ENCODE data around the gene NR4A1. TPM values are rescaled to one million over a fixed set of nuclear protein-coding genes. Genes with fewer than 3 reads are reported as not detected.
A peak's percentile ranks its signal among the peaks of the same experiment; 100 is the strongest.

NR4A1 gene
- total RNA-seq, 6 donors from 2014 or later: 88.3 to 202 (median 156) TPM

- TF ChIP-seq POLR2A (IDR thresholded peaks at IDR 0.05) (no peak), POLR2AphosphoS5 (IDR thresholded peaks at IDR 0.05) (no peak)
- TF ChIP-seq, protein P1, sequence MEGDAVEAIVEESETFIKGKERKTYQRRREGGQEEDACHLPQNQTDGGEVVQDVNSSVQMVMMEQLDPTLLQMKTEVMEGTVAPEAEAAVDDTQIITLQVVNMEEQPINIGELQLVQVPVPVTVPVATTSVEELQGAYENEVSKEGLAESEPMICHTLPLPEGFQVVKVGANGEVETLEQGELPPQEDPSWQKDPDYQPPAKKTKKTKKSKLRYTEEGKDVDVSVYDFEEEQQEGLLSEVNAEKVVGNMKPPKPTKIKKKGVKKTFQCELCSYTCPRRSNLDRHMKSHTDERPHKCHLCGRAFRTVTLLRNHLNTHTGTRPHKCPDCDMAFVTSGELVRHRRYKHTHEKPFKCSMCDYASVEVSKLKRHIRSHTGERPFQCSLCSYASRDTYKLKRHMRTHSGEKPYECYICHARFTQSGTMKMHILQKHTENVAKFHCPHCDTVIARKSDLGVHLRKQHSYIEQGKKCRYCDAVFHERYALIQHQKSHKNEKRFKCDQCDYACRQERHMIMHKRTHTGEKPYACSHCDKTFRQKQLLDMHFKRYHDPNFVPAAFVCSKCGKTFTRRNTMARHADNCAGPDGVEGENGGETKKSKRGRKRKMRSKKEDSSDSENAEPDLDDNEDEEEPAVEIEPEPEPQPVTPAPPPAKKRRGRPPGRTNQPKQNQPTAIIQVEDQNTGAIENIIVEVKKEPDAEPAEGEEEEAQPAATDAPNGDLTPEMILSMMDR (IDR thresholded peaks at IDR 0.05): no peak
- no peak for DNase-seq
- ATAC-seq (ENCODE audit: low FRiP score in 2 of 2): no peak
- WGBS, 2 donors: 89 to 96% methylated on average over 8 of the region's 8 CpGs
- no peaks in the 10 kb centered on the region for H3K9me3 ChIP-seq
- peaks cover 2 to 68% (median 35%) of the 10 kb centered on the region in 4 donors for H3K36me3 ChIP-seq
- peaks cover 0 to 10% (median 4%) of the 10 kb centered on the region in 4 donors for H3K27me3 ChIP-seq
- peak overlapping the region in 1 of 4 donors; percentile 82 for H3K4me3 ChIP-seq
- peak overlapping the region in 2 of 4 donors; percentile 92 to 96 for H3K27ac ChIP-seq
- peaks cover 14 to 44% (median 28%) of the 10 kb centered on the region in 4 donors for H3K4me1 ChIP-seq
These were observed 39.5 kb upstream of the NR4A1 start for GRCh38 chr12:52011602-52012214.

- H3K9me3 ChIP-seq: no peaks in the 10 kb centered on the region
- peaks cover 12 to 23% (median 19%) of the 10 kb centered on the region in 4 donors for H3K4me1 ChIP-seq
- H3K4me3 ChIP-seq: no peak overlapping the region
- 82 to 85% methylated on average over 11 to 16 of the region's 16 CpGs for WGBS, 2 donors
- DNase-seq (no peak), ATAC-seq (ENCODE audit: low FRiP score in 2 of 2) (no peak)
- no peaks in the 10 kb centered on the region for H3K27me3 ChIP-seq
- TF ChIP-seq POLR2AphosphoS5 (IDR thresholded peaks at IDR 0.05) (no peak), EP300 (IDR thresholded peaks at IDR 0.05) (no peak), POLR2A (IDR thresholded peaks at IDR 0.05) (no peak)
- TF ChIP-seq, protein P1 (IDR thresholded peaks at IDR 0.05): no peak
- no peak overlapping the region for H3K27ac ChIP-seq
- H3K36me3 ChIP-seq: peaks cover 2 to 58% (median 35%) of the 10 kb centered on the region in 4 donors
These were observed 37.5 kb upstream of the NR4A1 start for GRCh38 chr12:52013626-52014310.

DNA sequence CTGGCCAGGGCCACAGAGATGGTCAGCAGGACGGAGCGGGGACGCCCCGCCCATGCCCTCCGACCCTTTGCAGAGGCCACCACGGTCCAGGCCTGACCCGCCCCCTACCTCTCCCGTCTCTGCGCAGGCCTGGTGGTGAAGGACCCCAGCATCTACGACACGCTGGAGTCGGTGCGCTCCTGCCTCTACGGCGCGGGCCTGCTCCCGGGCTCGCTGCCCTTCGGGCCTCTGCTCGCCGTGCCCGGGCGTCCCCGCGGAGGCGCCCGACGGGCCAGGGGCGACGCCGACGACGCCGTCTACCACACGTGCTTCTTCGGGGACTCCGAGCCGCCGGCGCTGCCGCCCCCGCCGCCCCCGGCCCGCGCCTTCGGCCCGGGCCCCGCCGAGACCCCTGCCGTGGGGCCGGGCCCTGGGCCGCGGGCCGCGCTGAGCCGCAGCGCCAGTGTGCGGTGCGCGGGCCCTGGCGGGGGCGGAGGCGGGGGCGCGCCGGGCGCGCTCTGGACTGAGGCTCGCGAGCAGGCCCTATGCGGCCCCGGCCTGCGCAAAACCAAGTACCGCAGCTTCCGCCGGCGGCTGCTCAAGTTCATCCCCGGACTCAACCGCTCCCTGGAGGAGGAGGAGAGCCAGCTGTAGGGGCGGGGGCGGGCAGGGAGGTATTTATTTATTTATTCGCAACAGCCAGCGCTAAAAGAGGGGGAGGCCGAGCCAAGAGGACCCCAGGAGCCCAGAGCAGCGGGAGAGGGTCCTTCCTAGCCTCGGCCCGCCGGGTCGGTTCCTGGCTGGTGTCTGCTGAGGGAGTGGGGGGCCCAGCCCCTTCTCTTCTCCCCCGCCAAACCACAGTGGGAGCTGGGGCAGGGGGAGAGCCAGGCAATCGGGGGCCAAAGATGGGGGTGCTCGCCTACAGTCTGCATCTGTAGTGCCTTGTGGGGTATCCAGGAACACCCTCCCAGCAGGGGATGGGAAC, 36.4 kb upstream of the NR4A1 start:
- 76 to 86% methylated on average over 26 to 58 of the region's 93 CpGs for WGBS, 2 donors
- peaks cover 2 to 52% (median 35%) of the 10 kb centered on the region in 4 donors for H3K36me3 ChIP-seq
- ATAC-seq (ENCODE audit: low FRiP score in 2 of 2) (no peak), DNase-seq (peak in 1 of 2 donors; percentile 83)
- no peak overlapping the region for H3K4me3 ChIP-seq
- peak; percentile 14 to 29 for TF ChIP-seq POLR2AphosphoS5 (IDR thresholded peaks at IDR 0.05)
- no peak for TF ChIP-seq POLR2A (IDR thresholded peaks at IDR 0.05)
- TF ChIP-seq, protein P1 (IDR thresholded peaks at IDR 0.05): no peak
- no peak for TF ChIP-seq EP300 (IDR thresholded peaks at IDR 0.05)
- H3K27ac ChIP-seq: peak overlapping the region in 1 of 4 donors; percentile 3
- H3K4me1 ChIP-seq: peaks cover 10 to 23% (median 15%) of the 10 kb centered on the region in 4 donors
- no peaks in the 10 kb centered on the region for H3K9me3 ChIP-seq
- no peaks in the 10 kb centered on the region for H3K27me3 ChIP-seq

DNA sequence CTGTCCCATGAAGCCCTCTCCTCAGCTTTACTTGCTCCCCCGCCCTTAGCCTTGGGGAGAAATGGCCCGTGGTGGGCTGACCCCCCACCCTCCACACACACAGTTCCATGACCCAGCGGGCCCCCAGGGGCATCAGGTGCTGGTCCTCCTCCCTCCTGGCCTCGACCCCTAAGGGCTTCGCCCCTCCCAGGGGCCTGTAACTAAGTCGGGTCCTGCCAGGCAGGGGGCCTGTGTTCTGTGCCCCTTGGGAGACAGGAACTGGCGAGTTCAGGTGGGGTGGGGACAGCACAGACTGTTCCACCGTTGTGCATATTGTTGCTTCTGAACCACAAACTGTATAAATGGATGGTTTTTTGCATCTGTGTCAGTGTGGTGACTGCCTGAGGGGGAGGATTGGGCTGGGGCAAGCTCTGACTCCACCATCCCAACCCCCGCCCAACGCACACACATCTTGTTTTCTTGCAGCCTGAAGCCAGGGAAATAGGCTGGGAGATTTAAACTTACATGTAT, 35.7 kb upstream of the NR4A1 start:
- DNase-seq (peak in 1 of 2 donors; percentile 49), ATAC-seq (ENCODE audit: low FRiP score in 2 of 2) (no peak)
- peaks cover 9 to 22% (median 11%) of the 10 kb centered on the region in 4 donors for H3K4me1 ChIP-seq
- no peaks in the 10 kb centered on the region for H3K9me3 ChIP-seq
- H3K27ac ChIP-seq: peak overlapping the region in 1 of 4 donors; percentile 3
- WGBS, 2 donors: 71 to 76% methylated on average over 6 to 9 of the region's 10 CpGs
- no peaks in the 10 kb centered on the region for H3K27me3 ChIP-seq
- TF ChIP-seq, protein P1 (IDR thresholded peaks at IDR 0.05): no peak
- peak in 1 of 2 donors; percentile 5 for TF ChIP-seq POLR2AphosphoS5 (IDR thresholded peaks at IDR 0.05)
- H3K4me3 ChIP-seq: no peak overlapping the region
- H3K36me3 ChIP-seq: peaks cover 2 to 49% (median 34%) of the 10 kb centered on the region in 4 donors

Data from upper lobe of left lung (tissue), 6 donors.